Immature natural killer cell (primary cell): Measurements from ENCODE around the gene OR51G2. TPM values are rescaled to one million over a fixed set of nuclear protein-coding genes. Genes with fewer than 3 reads are reported as not detected.
"Not testable (repeated sequence)": the region's sequence is repeated elsewhere in the genome, so short reads cannot be mapped to it uniquely, and the experiment has no call there.

ENCODE experiments used
- DNase-seq, 3 donors: peaks; one replicate each; pipeline ENCODE4 v3.0.0; 2022; ENCODE audit warnings: mixed read lengths in 1 of 3
- H3K27ac Mint-ChIP-seq, 6 donors: one replicate each; pipeline ENCODE4 v1.8.0; 2020; ENCODE audit warnings: mixed read lengths in 6 of 6, mild to moderate bottlenecking in 5 of 6, inconsistent platforms in 4 of 6, moderate library complexity in 3 of 6
- H3K27me3 Mint-ChIP-seq, 3 donors: one replicate each; pipeline ENCODE4 v1.8.0; 2020 to 2021; ENCODE audit warnings: low read depth in 3 of 3, mild to moderate bottlenecking in 3 of 3, mixed read lengths in 3 of 3, moderate library complexity in 3 of 3, inconsistent platforms in 1 of 3
- H3K36me3 Mint-ChIP-seq, 3 donors: one replicate each; pipeline ENCODE4 v1.8.0; 2020; ENCODE audit warnings: mixed read lengths in 3 of 3, inconsistent platforms in 2 of 3, mild to moderate bottlenecking in 2 of 3
- H3K4me1 Mint-ChIP-seq, 2 donors: one replicate each; pipeline ENCODE4 v1.8.0; 2020; ENCODE audit warnings: inconsistent platforms in 2 of 2, mild to moderate bottlenecking in 2 of 2, mixed read lengths in 2 of 2, moderate library complexity in 1 of 2
- H3K4me3 Mint-ChIP-seq, 5 donors: one replicate each; pipeline ENCODE4 v1.8.0; 2020; ENCODE audit warnings: mild to moderate bottlenecking in 5 of 5, mixed read lengths in 5 of 5, inconsistent platforms in 3 of 5, moderate library complexity in 3 of 5
- H3K9me3 Mint-ChIP-seq, 6 donors: one replicate each; pipeline ENCODE4 v1.8.0; 2020; ENCODE audit warnings: mild to moderate bottlenecking in 6 of 6, mixed read lengths in 6 of 6, inconsistent platforms in 4 of 6, moderate library complexity in 3 of 6
- polyA plus RNA-seq, 3 donors: library from polyadenylated mRNA; unstranded; fragments of 300-500 nt; fragmentation: Illumina TruSeq; gene quantifications; one replicate each; pipeline ENCODE4 v1.2.3, GENCODE V29; 2021

Gene OR51G2, protein sequence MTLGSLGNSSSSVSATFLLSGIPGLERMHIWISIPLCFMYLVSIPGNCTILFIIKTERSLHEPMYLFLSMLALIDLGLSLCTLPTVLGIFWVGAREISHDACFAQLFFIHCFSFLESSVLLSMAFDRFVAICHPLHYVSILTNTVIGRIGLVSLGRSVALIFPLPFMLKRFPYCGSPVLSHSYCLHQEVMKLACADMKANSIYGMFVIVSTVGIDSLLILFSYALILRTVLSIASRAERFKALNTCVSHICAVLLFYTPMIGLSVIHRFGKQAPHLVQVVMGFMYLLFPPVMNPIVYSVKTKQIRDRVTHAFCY
- not detected for polyA plus RNA-seq

DNA sequence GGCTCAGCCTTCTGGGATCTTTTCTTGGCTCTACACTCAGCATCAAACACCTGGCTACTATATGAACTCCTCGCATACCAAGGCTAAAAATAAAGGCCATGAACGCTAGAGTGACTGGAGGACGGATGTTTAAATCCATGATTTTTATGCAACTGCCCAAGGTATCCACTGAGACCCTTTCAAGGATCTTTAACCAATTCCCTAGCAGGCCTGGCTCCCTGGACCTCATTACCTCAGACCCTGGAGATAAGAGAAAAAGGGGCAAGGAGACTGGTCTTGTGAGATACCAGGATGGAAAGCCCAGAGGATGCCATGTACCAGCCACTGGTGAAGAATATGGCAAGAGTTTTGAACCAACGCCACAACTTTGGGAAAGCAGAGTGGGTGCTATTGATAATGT lies at the start of gene OR51G2:
OR51G2 (minus strand) TSS at position 101 of the 400 bp plus-strand sequence. CDS start 3,687 bp downstream, outside the sequence.
- DNase-seq, result no peak
- no peaks in the 10 kb centered on the region for H3K36me3 Mint-ChIP-seq
- H3K4me1 Mint-ChIP-seq, result no peaks in the 10 kb centered on the region
- peaks cover 1 to 11% (median 5%) of the 10 kb centered on the region in 6 donors for H3K9me3 Mint-ChIP-seq
- no peak within 1 kb of the TSS for H3K4me3 Mint-ChIP-seq
- H3K27ac Mint-ChIP-seq, result no peak within 1 kb of the TSS
- peaks cover 0 to 3% (median 0%) of the 10 kb centered on the region in 3 donors for H3K27me3 Mint-ChIP-seq

DNA sequence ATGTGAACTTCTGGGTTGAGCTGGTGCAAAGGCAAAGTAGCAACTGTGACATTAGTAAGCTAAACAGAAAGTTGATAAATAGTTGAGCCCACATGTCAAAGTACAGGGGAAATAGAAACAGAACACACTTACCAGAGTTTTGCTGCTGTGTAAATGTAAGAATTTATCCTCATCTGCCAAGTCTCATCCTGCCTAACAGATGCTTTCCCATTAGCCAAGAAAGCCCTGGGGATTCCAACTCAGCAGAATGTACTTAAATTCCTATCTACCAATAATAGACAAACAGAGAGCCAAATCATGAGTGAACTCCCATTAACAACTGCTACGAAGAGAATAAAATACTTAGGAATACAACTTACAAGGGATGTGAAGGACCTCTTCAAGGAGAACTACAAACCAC lies 43.7 kb upstream of the OR51G2 start:
- Mint-ChIP-seq H3K27ac (no peak overlapping the region), H3K36me3 (no peaks in the 10 kb centered on the region), H3K27me3 (peaks cover 0 to 3% (median 1%) of the 10 kb centered on the region in 3 donors), H3K9me3 (peaks cover 0 to 10% (median 5%) of the 10 kb centered on the region in 6 donors), H3K4me1 (no peaks in the 10 kb centered on the region), H3K4me3 (no peak overlapping the region)
- no peak for DNase-seq

DNA sequence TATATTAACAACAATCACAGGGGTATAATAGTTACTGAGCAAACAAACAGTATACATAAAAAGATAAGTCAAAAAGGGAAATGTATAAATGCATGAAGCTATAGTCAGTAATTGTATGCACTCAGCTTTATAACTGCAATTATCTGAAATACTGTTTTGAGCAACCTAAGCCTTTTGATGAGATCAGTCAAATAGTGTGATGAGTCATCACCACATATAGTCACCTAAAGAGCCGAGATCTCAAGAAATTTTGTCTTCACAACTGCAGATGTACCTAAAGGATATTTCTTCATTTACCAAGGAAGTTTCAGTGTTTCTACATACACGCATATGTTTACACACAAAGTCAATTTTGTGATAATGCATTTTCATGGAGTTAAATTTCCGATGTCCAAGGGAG lies 41.7 kb upstream of the OR51G2 start:
- no peaks in the 10 kb centered on the region for H3K36me3 Mint-ChIP-seq
- DNase-seq, result no peak
- no peak overlapping the region for H3K4me3 Mint-ChIP-seq
- peaks cover 0 to 7% (median 5%) of the 10 kb centered on the region in 6 donors for H3K9me3 Mint-ChIP-seq
- no peaks in the 10 kb centered on the region for H3K4me1 Mint-ChIP-seq
- no peak overlapping the region for H3K27ac Mint-ChIP-seq
- H3K27me3 Mint-ChIP-seq, result peaks cover 0 to 3% (median 0%) of the 10 kb centered on the region in 3 donors

DNA sequence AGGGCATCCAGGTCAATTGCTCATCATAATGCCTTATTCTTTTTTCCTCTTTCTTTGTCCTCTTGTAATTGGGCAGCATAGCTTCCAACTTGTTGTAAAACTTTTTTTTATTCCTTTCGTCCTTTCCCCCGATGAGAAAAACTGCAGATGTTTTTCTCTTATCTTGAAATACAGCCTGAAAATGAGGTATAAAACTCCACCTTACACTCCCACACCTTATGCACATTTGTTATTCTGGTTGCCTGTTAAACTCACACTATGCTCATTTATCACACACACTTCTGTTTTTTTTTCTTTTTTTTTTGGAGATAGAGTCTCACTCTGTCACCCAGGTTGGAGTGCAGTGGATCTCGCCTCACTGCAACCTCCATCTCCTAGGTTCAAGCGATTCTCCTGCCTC lies 38.2 kb upstream of the OR51G2 start:
- peaks cover 0 to 3% (median 2%) of the 10 kb centered on the region in 3 donors for H3K27me3 Mint-ChIP-seq
- H3K27ac Mint-ChIP-seq, result no peak overlapping the region
- no peaks in the 10 kb centered on the region for H3K4me1 Mint-ChIP-seq
- no peak overlapping the region for H3K4me3 Mint-ChIP-seq
- DNase-seq, result no peak
- peaks cover 0 to 5% (median 3%) of the 10 kb centered on the region in 6 donors for H3K9me3 Mint-ChIP-seq
- H3K36me3 Mint-ChIP-seq, result no peaks in the 10 kb centered on the region

DNA sequence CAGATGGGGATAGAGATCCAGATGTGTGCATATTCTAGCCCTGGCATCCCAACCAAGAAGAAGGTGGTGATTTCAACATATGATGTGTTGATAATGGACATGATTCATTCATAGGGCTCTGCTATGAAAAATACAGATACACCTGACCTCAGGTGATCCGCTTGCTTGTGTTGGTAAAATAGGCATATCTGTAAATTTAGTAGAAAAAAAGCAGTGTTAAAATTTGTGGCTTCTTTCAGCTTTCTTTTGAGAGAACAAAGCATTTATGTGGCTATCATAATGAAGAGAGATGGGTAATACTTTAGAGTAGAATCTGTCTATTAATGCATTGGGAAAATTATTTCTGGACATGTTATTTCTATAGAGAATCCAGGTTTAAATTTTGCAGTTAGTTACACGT lies 36.5 kb upstream of the OR51G2 start, which contains the start of gene OR51A2:
OR51A2 (minus strand) TSS at position 101 of the 400 bp plus-strand sequence; CDS start at position 101, 0 bp downstream.
- not testable (repeated sequence) for H3K27ac Mint-ChIP-seq, H3K4me1 Mint-ChIP-seq, H3K4me3 Mint-ChIP-seq, H3K9me3 Mint-ChIP-seq, H3K36me3 Mint-ChIP-seq, DNase-seq, H3K27me3 Mint-ChIP-seq

DNA sequence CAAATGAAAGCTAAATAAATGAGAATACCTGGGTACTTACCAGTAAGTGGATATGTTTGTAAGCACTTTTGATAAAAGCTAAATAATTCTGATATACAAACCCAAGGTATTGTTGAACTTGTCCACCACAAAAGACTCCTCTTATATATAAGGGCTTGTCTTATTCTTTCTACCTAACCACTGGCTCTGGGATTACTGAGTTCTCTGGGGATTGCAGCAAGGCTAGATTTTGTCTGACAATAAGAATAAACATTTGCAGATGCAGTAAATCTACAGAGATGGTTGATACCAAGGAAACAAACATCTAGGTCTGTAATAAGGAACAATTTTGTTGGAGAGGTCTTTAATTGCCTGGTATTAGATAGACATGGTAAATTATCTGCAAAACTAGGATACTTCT lies 28.4 kb upstream of the OR51G2 start, which contains the start of gene OR51A4:
OR51A4 (minus strand) TSS at position 101 of the 400 bp plus-strand sequence. CDS start 505 bp downstream, outside the sequence.
- Mint-ChIP-seq H3K36me3 (no peaks in the 10 kb centered on the region), H3K27me3 (peaks cover 0 to 1% (median 0%) of the 10 kb centered on the region in 3 donors), H3K27ac (no peak within 1 kb of the TSS), H3K4me1 (no peaks in the 10 kb centered on the region), H3K9me3 (peaks cover 0 to 2% (median 0%) of the 10 kb centered on the region in 6 donors), H3K4me3 (no peak within 1 kb of the TSS)
- DNase-seq, result no peak

DNA sequence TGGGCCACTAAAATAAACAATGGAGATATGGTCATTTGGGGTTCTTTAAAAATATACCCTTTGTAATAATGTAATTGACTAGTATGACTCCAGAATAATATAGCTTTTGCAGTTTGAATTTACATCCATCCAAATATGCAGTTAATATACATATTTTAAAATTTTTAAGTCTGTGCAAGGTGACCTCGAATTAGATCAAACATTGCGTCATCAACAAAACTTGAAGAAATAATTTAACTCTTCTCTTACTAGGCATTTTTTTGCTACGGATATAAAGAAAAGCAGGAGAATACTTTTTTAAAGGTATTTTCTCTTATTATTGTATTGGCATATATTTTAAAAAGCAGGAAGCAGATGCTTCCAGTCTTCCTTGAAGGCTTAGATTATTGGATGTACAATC lies 17.6 kb upstream of the OR51G2 start:
- Mint-ChIP-seq H3K27me3 (peaks cover 0 to 2% (median 0%) of the 10 kb centered on the region in 3 donors), H3K4me1 (no peaks in the 10 kb centered on the region), H3K9me3 (peaks cover 0 to 6% (median 0%) of the 10 kb centered on the region in 6 donors), H3K4me3 (no peak overlapping the region), H3K36me3 (no peaks in the 10 kb centered on the region), H3K27ac (no peak overlapping the region)
- DNase-seq, result no peak

DNA sequence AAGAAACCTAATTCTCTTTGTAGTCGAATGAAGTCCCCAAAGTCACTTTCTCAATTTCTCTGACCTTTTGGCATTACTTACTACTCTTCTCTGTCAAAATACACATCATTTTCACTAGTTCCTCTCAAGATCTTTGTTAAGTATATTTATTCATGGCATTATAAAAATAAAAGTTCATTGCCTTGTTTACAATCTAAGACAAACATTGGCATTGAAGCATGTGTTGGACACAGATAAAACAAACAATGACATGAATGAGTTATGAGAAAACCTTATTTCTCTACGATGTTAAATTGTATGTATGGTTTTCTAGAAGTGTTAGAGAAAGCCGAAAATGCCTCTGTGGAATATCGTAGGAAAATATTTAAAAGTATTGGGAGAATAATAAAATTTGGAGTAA lies 13.6 kb upstream of the OR51G2 start:
- H3K9me3 Mint-ChIP-seq, result peaks cover 0 to 7% (median 0%) of the 10 kb centered on the region in 6 donors
- H3K27me3 Mint-ChIP-seq, result peaks cover 0 to 2% (median 0%) of the 10 kb centered on the region in 3 donors
- H3K36me3 Mint-ChIP-seq, result no peaks in the 10 kb centered on the region
- no peaks in the 10 kb centered on the region for H3K4me1 Mint-ChIP-seq
- no peak overlapping the region for H3K4me3 Mint-ChIP-seq
- H3K27ac Mint-ChIP-seq, result no peak overlapping the region
- no peak for DNase-seq

DNA sequence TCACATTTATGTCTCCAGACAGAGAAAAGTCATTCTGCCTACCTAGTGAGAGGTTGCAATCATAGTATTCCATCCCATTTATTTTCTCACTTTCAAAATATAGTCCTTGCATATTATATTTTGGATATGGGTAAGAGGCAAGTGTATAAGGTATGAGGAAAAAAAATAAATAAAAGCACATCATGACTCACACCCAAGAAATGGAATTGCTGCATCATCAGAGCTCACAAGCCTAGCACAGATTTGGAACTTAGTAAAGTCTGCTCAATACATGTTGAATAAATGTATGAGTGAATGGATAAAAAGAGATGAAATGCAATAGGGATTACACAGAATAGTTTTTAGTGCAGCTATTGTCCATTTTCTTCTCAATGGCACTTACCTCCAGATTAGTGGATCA lies 7.5 kb upstream of the OR51G2 start:
- H3K4me3 Mint-ChIP-seq, result no peak overlapping the region
- no peak overlapping the region for H3K27ac Mint-ChIP-seq
- peaks cover 0 to 6% (median 3%) of the 10 kb centered on the region in 6 donors for H3K9me3 Mint-ChIP-seq
- no peaks in the 10 kb centered on the region for H3K27me3 Mint-ChIP-seq
- no peaks in the 10 kb centered on the region for H3K4me1 Mint-ChIP-seq
- DNase-seq, result no peak
- H3K36me3 Mint-ChIP-seq, result no peaks in the 10 kb centered on the region

DNA sequence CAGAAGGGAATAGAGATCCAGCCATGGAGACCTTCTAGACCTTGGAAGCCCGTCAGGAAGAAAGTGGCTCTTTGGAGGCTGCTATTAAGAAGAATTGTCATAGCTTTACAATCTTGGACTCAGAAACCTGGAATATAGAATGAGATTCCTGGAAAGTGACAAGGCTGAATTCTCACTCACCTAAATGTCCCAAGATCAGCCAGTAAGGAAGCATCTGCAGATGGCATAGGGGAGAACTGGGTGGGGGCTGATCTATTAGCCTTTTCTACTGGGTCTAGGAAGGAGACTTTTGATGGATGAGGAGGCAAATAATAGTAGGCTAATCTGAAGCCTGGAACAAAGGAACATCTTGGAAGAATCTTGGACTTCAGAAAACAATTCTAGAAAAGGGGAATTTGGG lies 5.1 kb upstream of the OR51G2 start, which contains the start of gene OR51G1:
OR51G1 (minus strand) TSS at position 101 of the 400 bp plus-strand sequence; CDS start at position 101, 0 bp downstream.
- H3K4me1 Mint-ChIP-seq, result no peaks in the 10 kb centered on the region
- no peak within 1 kb of the TSS for H3K27ac Mint-ChIP-seq
- H3K4me3 Mint-ChIP-seq, result no peak within 1 kb of the TSS
- no peaks in the 10 kb centered on the region for H3K27me3 Mint-ChIP-seq
- H3K9me3 Mint-ChIP-seq, result peaks cover 2 to 7% (median 4%) of the 10 kb centered on the region in 6 donors
- no peak for DNase-seq
- no peaks in the 10 kb centered on the region for H3K36me3 Mint-ChIP-seq

DNA sequence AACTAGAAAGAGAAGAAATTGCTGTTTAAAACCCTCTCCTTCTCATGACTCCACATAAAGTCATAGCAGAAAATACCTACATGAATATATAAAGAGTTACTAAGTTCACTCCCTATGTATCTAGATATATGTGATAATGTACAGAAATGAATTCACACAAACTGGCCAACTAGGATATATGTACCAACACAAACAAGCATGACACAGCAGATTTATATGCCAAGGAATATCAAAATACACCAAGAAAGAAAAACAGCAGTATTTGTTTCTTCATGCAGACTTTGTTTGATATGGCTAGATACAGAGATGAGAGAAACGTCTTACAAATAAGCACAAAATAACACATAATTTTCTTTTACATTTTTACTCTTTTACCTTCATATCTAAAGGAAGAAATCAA lies 3.2 kb upstream of the OR51G2 start:
- H3K4me3 Mint-ChIP-seq, result no peak overlapping the region
- H3K9me3 Mint-ChIP-seq, result peaks cover 0 to 7% (median 4%) of the 10 kb centered on the region in 6 donors
- no peaks in the 10 kb centered on the region for H3K36me3 Mint-ChIP-seq
- H3K27me3 Mint-ChIP-seq, result no peaks in the 10 kb centered on the region
- no peak for DNase-seq
- no peaks in the 10 kb centered on the region for H3K4me1 Mint-ChIP-seq
- no peak overlapping the region for H3K27ac Mint-ChIP-seq

DNA sequence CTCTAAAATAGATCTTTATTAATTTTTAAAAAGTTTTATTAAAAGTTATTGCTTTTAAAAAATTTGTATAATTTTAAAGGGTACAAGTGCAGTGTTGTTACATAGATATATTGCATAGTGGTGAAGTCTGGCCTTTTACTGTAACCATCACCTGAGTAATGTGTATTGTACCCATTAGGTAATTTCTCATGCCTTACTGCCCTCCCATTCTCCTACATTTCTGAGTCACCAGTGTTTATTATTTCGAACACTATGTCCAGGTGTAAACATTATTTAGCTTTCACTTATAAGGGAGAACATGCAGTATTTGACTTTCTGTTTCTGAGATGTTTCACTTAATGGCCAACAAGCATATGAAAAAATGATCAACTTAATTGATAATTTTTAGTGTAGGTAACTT lies 2.6 kb upstream of the OR51G2 start:
- H3K4me1 Mint-ChIP-seq, result no peaks in the 10 kb centered on the region
- no peak overlapping the region for H3K4me3 Mint-ChIP-seq
- H3K27me3 Mint-ChIP-seq, result no peaks in the 10 kb centered on the region
- no peak for DNase-seq
- H3K9me3 Mint-ChIP-seq, result peaks cover 0 to 7% (median 4%) of the 10 kb centered on the region in 6 donors
- H3K27ac Mint-ChIP-seq, result no peak overlapping the region
- H3K36me3 Mint-ChIP-seq, result no peaks in the 10 kb centered on the region

DNA sequence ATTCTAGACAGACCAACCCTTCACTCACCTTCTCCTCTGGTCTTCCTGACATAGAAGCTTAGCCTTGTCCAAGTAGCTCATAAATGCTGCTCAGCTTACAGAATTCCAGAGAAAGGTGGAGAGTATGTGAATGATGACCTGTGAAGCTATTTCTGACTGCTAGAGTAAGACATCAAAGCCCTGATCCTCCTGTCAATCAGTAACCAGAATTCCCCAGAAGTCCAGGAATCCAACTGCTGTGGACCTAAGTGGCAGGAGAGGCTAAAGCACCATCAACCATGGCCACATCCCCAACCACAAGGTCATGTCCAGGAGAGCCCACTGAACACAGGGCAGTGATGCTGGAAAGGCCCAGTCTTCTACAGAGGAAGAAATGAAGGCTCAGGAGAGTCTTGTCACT lies 2.6 kb downstream of the OR51G2 start:
- Mint-ChIP-seq H3K9me3 (peaks cover 0 to 11% (median 3%) of the 10 kb centered on the region in 6 donors), H3K4me3 (no peak overlapping the region), H3K27ac (no peak overlapping the region), H3K4me1 (no peaks in the 10 kb centered on the region), H3K36me3 (no peaks in the 10 kb centered on the region), H3K27me3 (peaks cover 0 to 3% (median 3%) of the 10 kb centered on the region in 3 donors)
- DNase-seq, result no peak

DNA sequence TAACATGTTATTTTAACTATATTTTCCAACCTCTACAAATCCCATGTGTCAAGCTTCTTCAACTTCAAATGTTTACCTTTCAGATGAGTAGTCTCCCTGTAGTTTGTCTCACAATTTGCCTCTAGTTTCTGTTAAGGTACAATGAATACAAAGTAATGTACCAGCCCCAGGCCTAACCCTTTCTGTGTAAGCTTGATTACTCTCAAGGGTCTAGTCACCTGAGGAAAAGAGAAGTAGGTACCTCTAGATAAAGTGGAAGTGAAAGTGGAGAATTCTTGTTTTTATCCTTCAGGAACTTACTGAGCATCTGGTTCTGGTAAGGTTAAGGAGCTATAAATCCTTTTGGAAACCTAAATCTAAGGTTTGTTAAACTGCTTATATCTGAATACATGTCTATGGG lies 15.7 kb downstream of the OR51G2 start, which contains the start of gene OR51A7:
OR51A7 (plus strand) TSS at position 300 of the 400 bp plus-strand sequence. CDS start 3,587 bp downstream, outside the sequence.
- no peak for DNase-seq
- no peaks in the 10 kb centered on the region for H3K36me3 Mint-ChIP-seq
- H3K27me3 Mint-ChIP-seq, result peaks cover 0 to 3% (median 2%) of the 10 kb centered on the region in 3 donors
- H3K27ac Mint-ChIP-seq, result no peak within 1 kb of the TSS
- peaks cover 0 to 4% (median 0%) of the 10 kb centered on the region in 6 donors for H3K9me3 Mint-ChIP-seq
- H3K4me1 Mint-ChIP-seq, result no peaks in the 10 kb centered on the region
- no peak within 1 kb of the TSS for H3K4me3 Mint-ChIP-seq
